HFFc6 (cell line): Measurements from ENCODE around the gene MLPH. TPM values are rescaled to one million over a fixed set of nuclear protein-coding genes. Genes with fewer than 3 reads are reported as not detected.

Experiments used
- DNase-seq: peaks from one replicate; pipeline ENCODE4 v3.0.0-alpha.2; 2018
- H3K27ac Mint-ChIP-seq: 2 replicates; pipeline ENCODE4 v1.8.0; 2020; ENCODE audit warnings: mild to moderate bottlenecking, mixed read lengths
- H3K27me3 Mint-ChIP-seq: 2 replicates; pipeline ENCODE4 v1.8.0; 2021; ENCODE audit warnings: mild to moderate bottlenecking, moderate library complexity, mixed read lengths; ENCODE audit not compliant: insufficient read depth
- H3K36me3 Mint-ChIP-seq: 2 replicates; pipeline ENCODE4 v1.8.0; 2021; ENCODE audit warnings: low read depth, mixed read lengths
- H3K4me1 Mint-ChIP-seq: 2 replicates; pipeline ENCODE4 v1.8.0; 2020; ENCODE audit warnings: low read depth, mixed read lengths
- H3K4me3 Mint-ChIP-seq: 2 replicates; pipeline ENCODE4 v1.8.0; 2020; ENCODE audit warnings: mild to moderate bottlenecking, moderate library complexity, mixed read lengths
- H3K9me3 Mint-ChIP-seq: 2 replicates; pipeline ENCODE4 v1.8.0; 2020; ENCODE audit warnings: mild to moderate bottlenecking, mixed read lengths
- total RNA-seq, 6 experiments: library from RNA; stranded (reverse); fragmentation: NEBNext Ultra II Directional; extraction: Animal tissue kit (Norgen Biotek cat#: 25700); gene quantifications; 2 replicates in 1 of 6; 3 replicates in 5 of 6; pipeline ENCODE4 v1.2.3, GENCODE V29; 2021
- TF ChIP-seq, protein P1 (sequence below): fragments of 200-600 bp; sonication (generic); IDR thresholded peaks from 2 replicates; pipeline ENCODE4 v1.5.0; 2021; ENCODE audit warnings: antibody characterized with exemption, mild to moderate bottlenecking

MLPH gene
- total RNA-seq, 6 experiments from 2014 or later: 32.0 to 44.1 (median 41.0) TPM

DNA sequence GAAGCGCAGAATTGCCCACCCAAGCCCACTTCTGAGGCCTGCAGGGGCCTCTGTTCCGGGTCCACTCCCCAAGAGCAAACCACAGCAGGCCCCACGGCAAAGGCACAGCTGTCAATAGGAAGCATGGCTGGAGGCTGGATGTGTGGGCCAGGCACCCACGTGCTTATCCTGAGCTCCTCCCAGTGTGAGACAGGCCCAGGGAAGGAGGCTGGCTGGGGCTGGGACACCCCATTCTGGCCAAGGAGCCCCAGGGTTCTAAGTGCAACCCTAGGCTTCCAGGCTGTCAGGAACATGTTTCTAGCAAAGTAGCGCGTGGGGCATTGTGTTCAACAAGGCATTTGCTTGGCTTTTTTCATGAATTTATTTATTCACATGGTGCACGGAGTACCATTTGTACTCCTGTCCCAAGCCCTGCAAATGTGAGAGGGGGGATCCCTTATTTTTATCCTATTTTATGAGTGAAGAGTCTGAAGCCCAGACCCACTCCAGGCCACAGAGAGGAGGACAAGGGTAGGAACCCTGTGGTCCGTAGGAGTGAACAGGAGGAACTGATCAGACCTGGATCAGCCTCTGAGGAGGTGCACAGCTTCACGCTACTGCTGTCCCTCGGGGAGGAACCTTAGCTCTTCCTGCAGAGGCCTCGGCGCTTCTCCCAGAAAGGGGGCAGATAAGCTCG, 109.6 kb downstream of the MLPH start:
- Mint-ChIP-seq H3K36me3 (no peaks in the 10 kb centered on the region), H3K27me3 (peaks cover 3% of the 10 kb centered on the region), H3K27ac (no peak overlapping the region), H3K9me3 (no peaks in the 10 kb centered on the region), H3K4me1 (peaks cover 26% of the 10 kb centered on the region), H3K4me3 (no peak overlapping the region)
- TF ChIP-seq, protein P1, sequence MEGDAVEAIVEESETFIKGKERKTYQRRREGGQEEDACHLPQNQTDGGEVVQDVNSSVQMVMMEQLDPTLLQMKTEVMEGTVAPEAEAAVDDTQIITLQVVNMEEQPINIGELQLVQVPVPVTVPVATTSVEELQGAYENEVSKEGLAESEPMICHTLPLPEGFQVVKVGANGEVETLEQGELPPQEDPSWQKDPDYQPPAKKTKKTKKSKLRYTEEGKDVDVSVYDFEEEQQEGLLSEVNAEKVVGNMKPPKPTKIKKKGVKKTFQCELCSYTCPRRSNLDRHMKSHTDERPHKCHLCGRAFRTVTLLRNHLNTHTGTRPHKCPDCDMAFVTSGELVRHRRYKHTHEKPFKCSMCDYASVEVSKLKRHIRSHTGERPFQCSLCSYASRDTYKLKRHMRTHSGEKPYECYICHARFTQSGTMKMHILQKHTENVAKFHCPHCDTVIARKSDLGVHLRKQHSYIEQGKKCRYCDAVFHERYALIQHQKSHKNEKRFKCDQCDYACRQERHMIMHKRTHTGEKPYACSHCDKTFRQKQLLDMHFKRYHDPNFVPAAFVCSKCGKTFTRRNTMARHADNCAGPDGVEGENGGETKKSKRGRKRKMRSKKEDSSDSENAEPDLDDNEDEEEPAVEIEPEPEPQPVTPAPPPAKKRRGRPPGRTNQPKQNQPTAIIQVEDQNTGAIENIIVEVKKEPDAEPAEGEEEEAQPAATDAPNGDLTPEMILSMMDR: no peak
- no peak for DNase-seq

DNA sequence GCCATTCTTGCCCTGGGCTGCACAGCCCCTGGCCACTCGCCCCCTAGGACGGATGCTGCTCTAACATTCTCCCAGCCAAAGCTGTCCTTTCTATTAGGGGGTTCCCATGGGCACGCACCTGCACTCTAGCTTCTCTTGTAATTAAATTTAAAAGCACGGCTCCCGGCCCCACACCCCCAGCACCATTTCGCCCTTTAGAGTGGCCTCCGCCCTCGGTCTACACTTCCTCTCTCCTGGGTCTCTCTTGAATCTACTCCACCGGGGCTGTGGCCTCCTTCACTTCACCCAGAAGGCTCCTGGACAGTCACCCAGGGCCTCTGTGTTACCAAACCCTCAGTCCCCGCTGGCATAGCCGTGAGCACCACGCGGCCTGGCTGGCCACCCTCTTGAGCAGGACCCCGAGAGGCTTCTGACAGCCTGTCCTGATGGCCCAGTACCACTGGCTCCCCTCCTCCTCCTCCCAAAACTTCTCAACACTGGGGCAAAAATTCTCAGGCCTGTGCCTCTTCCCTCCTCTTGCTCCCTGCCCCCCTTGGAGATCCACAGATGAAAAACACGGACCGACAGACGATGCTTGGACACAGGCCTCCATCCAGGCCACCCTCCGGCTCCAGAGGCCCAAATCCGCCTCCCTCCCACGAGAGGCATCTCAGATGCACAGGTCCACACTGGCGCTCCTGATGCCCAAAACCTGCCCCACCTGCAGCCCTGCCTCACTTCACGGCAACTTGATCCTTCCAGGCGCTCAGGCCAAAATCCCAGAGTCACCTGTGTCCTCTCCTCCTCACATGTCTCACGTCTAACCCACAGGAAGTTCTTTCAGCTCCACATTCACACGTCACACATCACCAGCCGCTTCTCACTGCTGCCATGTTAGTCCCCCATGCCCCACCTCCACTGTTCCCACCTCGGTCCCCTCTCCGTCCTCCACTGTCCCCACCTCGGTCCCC, 110.4 kb downstream of the MLPH start:
- Mint-ChIP-seq H3K4me1 (peaks cover 26% of the 10 kb centered on the region), H3K27ac (peak overlapping the region; percentile 23; the same call in 1 of the 2 replicates), H3K4me3 (no peak overlapping the region)

DNA sequence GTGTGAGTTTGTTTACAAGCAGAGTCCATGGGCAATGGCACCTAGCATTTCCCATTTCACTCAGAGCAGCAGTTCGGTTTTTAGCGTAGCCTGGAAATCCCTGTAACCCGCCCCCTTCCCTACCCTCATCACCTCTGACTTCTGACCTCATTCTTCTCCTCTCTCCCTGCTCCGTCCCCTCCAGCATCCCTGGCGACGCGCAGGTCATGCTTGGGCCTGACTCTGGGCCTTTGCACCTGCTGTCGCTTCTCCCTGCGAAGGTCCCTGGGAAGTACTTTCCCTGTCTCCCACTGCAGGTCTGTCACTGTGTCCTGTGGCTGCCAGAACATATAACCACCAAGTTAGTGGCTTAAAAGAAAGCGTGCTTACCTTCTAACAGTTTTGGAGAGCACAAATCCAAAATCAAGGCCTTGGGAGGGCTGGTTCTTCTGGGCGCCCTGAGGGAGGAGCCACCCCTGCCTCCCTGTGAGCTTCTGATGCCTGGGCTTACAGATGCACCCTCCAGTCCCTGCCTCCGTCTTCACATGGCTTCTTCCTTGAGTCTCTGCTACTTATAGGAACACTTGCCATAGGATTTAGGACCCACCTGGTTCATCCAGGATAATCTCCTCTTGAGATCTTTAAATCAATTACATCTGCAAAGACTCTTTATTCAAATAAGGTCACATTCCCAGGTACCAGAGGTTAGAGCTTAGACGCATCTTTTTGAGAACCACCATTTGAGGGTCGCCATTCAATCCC, 111.6 kb downstream of the MLPH start:
- peaks cover 3% of the 10 kb centered on the region for H3K27me3 Mint-ChIP-seq
- DNase-seq: no peak
- no peaks in the 10 kb centered on the region for H3K9me3 Mint-ChIP-seq
- H3K27ac Mint-ChIP-seq: no peak overlapping the region
- TF ChIP-seq, protein P1: no peak
- peaks cover 36% of the 10 kb centered on the region for H3K4me1 Mint-ChIP-seq
- H3K4me3 Mint-ChIP-seq: no peak overlapping the region
- H3K36me3 Mint-ChIP-seq: no peaks in the 10 kb centered on the region

More for the DNA sequence above, 110.4 kb downstream of the MLPH start:
- Mint-ChIP-seq H3K27me3 (peaks cover 3% of the 10 kb centered on the region), H3K9me3 (no peaks in the 10 kb centered on the region), H3K36me3 (no peaks in the 10 kb centered on the region)
- no peak for DNase-seq
- TF ChIP-seq, protein P1: no peak

DNA sequence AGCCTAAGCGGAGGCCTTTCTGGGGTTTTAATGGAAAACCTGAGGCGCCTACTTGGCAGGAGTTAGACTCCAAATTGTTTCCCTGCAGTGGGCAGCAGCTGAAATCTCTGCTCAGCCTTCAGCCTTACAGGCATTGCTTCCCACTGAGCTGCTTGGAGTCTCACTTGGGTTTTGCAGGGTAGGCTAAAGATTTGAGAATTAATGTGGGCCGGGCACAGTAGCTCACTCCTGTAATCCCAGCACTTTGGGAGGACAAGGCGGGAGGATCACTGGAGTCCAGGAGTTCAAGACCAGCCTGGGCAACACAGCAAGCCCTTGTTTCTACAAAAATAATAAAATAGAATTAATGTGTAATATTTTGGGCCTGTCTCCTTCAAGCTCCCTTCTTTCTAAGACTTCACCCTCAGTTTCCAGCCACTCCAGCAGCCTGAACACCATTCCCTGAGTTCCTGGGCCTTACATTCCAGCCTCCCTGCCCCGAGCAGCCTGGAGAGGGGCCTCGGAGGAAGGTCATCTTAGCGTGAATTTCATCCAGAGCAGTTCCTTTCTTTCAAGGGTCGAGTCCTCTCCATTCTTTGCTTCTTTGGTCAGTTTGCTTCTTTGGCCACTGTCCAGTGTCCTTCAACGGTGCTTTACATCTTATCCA, 112.5 kb downstream of the MLPH start:
- TF ChIP-seq, protein P1: no peak
- Mint-ChIP-seq H3K4me3 (peak overlapping the region; percentile 76), H3K9me3 (no peaks in the 10 kb centered on the region), H3K36me3 (no peaks in the 10 kb centered on the region), H3K27me3 (peaks cover 3% of the 10 kb centered on the region), H3K4me1 (peaks cover 40% of the 10 kb centered on the region), H3K27ac (peak overlapping the region; percentile 89)
- DNase-seq: no peak
